ENCODE measurements around the gene RPS6KA2.
"Not testable (repeated sequence)": the region's sequence is repeated elsewhere in the genome, so short reads cannot be mapped to it uniquely, and the experiment has no call there.

The RPS6KA2 gene

GRCh38 chr6:166588691-166589336 is 38.2 kb downstream of the RPS6KA2 start:
- no peak for FAIRE-seq

GRCh38 chr6:166587631-166588413 is 39.2 kb downstream of the RPS6KA2 start:
- no peak for FAIRE-seq

DNA sequence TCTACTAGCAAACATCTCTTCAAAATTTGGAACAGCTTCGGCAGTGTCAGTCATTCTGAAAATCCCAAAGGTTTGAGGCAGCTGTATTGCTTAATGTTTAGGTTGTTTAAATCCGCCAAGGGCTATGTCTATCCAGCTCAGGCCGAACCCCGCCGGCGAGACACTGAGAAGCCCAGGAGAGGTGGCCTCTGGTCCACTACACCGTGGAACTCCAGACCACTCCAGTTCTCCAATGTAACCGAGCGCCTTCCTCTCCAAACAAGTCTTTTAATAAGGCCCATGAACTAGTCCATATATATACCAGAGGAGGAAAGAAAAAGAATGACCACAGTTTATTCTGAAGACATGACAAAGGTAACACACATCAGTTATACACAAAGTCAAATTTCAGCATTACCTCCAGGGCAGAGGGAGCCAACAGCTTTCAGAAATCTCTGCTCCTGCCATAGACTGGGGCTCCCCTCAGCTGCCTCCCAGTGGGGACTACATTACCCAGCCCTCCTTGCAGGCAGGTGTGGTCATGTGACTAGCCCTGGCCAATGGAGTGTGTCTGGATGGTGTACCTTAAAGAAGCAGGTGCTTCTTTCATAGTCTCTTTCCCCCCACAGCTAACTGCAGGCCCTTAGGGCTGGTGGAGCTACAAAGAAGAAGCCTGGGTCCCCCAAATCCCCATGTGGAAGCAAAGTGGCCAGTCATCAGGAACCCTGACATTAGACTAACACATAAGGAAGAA is 40.5 kb downstream of the RPS6KA2 start, which contains the start of gene RAMACL:
Gene RAMACL (minus strand): TSS at position 255 of the 733 bp plus-strand sequence. CDS start 201 bp downstream, at position 54.
- no peak for FAIRE-seq

GRCh38 chr6:166584853-166585429 is 42.1 kb downstream of the RPS6KA2 start:
- no peak for FAIRE-seq

- no peak for FAIRE-seq
Observed at GRCh38 chr6:166584155-166584554, 42.9 kb downstream of the RPS6KA2 start.

GRCh38 chr6:166583230-166583965 is 43.7 kb downstream of the RPS6KA2 start:
- FAIRE-seq = no peak

- FAIRE-seq = no peak
Observed at GRCh38 chr6:166582258-166582657, 44.8 kb downstream of the RPS6KA2 start.

DNA sequence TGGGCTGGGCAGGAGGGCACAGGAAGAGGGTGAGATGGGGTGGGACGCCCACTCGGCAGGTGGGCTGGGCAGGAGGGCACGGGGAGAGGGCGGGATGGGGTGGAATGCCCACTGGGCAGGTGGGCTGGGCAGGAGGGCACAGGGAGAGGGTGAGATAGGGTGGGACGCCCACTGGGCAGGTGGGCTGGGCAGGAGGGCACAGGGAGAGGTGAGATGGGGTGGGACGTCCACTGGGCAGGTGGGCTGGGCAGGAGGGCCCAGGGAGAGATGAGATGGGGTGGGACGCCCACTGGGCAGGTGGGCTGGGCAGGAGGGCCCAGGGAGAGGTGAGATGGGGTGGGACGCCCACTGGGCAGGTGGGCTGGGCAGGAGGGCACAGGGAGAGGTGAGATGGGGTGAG is 45.2 kb downstream of the RPS6KA2 start:
- not testable (repeated sequence) for FAIRE-seq

DNA sequence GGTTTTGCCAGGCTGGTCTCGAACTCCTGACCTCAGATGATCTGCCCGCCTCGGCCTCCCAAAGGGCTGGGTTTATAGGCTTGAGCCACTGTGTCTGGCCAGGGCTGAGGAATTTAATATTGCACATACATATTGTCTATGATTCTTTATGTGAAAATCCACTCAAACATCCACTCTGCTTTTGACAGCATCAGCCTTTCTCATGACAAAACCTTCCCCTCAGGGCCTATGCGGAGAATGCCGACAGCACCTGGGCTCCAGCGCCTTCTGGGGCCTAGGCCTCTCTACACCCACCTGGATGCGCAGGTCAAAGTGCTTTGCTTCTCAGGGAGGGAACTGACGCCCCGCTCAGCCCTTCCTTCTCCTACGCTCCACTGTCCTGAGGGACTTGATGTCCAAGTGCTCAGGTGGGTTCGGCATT is 46.0 kb downstream of the RPS6KA2 start:
- FAIRE-seq = no peak

DNA sequence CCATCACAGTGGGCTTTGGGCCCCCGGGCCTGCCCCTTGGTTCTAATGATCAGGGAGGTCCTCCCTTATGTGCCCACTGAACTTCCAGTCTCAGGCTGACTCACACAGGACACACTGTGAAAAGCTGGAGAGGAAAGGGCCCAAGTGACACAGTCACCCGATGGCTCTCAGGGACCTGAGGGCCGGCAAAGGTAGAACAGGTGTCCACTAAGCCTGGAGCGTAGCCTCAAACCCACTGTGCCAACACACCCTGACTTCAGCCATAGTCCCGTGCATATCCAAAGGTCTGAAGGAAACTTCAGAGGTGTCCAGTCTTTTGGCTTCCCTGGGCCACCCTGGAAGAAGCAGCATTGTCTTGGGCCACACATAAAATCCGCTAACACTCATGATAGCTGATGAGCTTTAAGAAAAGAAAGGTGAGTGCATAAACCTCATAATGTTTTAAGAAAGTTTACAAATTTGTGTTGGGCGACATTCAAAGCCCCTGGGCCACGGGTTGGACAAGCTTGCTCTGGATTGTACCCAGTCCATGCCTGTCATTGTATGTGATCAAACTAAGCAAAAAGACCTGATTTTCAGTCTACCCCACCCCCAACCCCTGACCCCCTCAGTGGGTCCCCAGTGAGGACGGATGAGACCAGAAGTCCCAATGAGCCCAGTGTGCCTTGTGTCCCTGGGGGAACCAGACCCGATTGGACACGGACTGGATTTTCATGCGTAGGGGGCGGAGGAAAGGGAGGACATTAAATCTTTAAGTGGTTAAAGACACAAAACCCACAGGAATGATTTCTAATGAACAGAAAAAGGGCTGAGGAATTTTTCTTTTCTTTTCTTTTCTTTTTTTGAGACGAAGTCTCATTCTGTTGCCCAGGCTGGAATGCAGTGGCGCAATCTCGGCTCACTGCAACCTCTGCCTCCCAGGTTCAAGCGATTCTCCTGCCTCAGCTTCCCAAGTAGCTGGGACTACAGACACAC is 46.7 kb downstream of the RPS6KA2 start:
- FAIRE-seq = no peak

DNA sequence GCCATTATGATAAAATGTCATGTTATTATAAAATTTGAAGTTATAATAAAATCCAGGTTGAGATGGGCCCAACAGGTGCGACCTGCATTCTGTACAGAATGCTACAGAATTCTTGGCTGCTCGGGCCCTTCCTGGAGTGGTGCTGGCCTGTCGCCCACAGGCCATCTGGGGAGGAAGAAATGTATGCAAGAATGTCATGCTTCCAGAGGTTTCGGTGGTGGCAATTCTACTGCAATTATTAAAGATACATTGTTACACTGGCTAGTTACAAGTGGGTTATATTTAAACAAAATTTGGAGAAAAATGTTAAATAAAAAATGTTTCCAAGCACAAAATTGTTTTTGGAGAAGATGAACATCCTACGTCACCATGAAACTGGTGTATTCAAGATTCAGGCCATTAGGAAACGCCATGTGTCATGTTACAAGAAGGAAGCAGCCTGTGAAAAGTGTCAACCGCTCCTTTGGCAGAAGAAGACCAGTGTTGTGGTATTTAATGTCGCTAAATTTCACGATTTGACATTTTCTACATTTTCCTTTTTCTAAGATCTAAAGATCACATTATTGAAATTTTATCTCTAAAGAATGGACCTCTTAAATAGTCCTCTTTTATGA is 47.7 kb downstream of the RPS6KA2 start:
- no peak for FAIRE-seq

- no peak for FAIRE-seq
Observed at GRCh38 chr6:166578536-166579236, 48.4 kb downstream of the RPS6KA2 start.

GRCh38 chr6:166575205-166575604 is 51.8 kb downstream of the RPS6KA2 start:
- no peak for FAIRE-seq

GRCh38 chr6:166573511-166574216 is 53.4 kb downstream of the RPS6KA2 start:
- no peak for FAIRE-seq

- FAIRE-seq = no peak
Observed at GRCh38 chr6:166572370-166573261, 54.4 kb downstream of the RPS6KA2 start.

DNA sequence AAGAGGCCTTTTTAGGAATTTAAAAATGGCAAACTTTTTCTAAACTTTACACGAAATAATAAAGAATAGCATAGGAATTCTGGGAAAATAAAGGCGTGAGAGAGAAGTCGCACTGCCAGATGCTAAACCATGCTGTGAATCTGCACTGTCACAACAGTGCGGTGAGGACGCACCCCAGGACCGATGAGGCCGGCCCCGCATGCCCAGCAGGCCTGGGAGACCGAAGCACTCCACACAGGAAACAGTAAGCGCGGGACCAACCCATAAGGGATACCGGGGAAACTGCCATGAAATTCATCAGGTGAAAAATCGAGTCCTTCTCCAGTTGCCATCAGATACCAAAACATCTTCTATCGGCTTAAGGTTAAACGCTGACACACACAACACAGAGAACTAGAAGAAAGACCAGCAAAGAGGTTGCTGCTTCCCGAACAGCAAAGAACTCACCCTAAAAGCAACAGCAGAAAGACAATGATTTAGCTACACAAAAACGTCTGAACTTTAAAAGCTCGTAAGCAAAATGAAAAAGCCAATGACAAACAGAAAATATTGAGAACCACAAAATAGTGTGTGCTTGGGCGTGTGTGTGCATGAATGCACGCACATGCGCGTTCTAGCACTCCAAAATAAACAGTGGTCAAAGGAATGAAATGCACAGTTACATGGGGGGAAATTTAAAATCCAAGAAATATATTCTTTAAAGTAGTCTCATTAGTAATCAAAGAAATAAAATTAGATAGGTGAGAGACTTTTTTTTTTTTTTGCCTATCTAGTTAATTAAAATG is 55.9 kb downstream of the RPS6KA2 start:
- no peak for FAIRE-seq

- no peak for FAIRE-seq
Observed at GRCh38 chr6:166569206-166569605, 57.8 kb downstream of the RPS6KA2 start.

GRCh38 chr6:166567813-166568212 is 59.2 kb downstream of the RPS6KA2 start:
- FAIRE-seq = no peak
